Measurements from ENCODE around the gene FGF2. TPM values are rescaled to one million over a fixed set of nuclear protein-coding genes. Genes with fewer than 3 reads are reported as not detected.

The FGF2 gene
- total RNA-seq, 2 donors from 2014 or later: 12.5 to 18.5 TPM

DNA sequence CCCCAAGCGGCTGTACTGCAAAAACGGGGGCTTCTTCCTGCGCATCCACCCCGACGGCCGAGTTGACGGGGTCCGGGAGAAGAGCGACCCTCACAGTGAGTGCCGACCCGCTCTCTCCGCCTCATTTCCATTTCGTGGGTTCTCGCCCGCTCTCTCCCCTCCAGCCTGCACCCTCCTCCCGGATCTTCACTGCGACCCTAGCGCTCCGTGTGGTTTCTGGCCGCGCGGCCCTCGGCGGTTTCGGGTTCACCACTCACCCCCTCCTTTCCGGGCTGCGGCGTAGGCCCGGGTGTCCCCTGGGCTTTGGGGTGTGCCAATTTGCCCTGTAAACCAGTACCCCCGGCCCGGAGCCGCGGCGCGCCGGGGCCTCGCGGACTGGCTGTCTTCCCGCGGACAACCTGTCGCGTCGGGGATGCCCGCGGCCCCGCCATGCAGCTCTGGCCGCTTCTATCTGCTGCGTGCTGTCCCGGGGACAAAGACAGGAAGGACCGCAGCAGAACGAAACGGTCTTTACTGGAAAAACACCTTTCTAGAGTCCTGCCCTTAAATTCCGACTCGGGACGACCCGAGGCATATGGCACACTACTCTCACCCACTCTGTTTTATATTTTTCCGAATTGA is 737 bp downstream of the FGF2 start:
- WGBS, 2 experiments (ENCODE audit: insufficient coverage in 1 of 2, insufficient read length in 1 of 2): 0% methylated on average over 24 to 57 of the region's 57 CpGs
- no peaks in the 10 kb centered on the region for H3K9me3 ChIP-seq (ENCODE audit: control insufficient read depth, low read length)
- H3K27ac Mint-ChIP-seq: peak overlapping the region; percentile 91
- peak; percentile 73 for DNase-seq
- peak overlapping the region; percentile 47 for H3K27ac ChIP-seq (ENCODE audit: low read depth, low read length)
- peaks cover 16% of the 10 kb centered on the region for H3K4me1 Mint-ChIP-seq
- peaks cover 37% of the 10 kb centered on the region for H3K27me3 ChIP-seq (ENCODE audit: control insufficient read depth, insufficient read depth, low read length, poor library complexity, severe bottlenecking)
- peaks cover 16% of the 10 kb centered on the region for H3K27me3 Mint-ChIP-seq (ENCODE audit: insufficient read depth)
- no peaks in the 10 kb centered on the region for H3K4me1 ChIP-seq (ENCODE audit: control insufficient read depth, insufficient read depth, low read length)
- no peaks in the 10 kb centered on the region for H3K36me3 ChIP-seq (ENCODE audit: control insufficient read depth, insufficient read depth, low read length)
- H3K36me3 Mint-ChIP-seq (ENCODE audit: low read depth): no peaks in the 10 kb centered on the region
- H3K9me3 Mint-ChIP-seq: no peaks in the 10 kb centered on the region
- TF ChIP-seq CTCF (conservative IDR thresholded peaks at IDR 0.05): no peak
- peak overlapping the region; percentile 83 for H3K4me3 ChIP-seq (ENCODE audit: low read length)
- H3K9ac ChIP-seq (ENCODE audit: extremely low read depth, low read length, poor library complexity, severe bottlenecking): peak overlapping the region; percentile 36
- H3K4me3 Mint-ChIP-seq: peak overlapping the region; percentile 74

- H3K4me3 ChIP-seq (ENCODE audit: low read length): peak overlapping the region; percentile 83
- peak; percentile 89 for DNase-seq
- Mint-ChIP-seq H3K9me3 (no peaks in the 10 kb centered on the region), H3K4me3 (peak overlapping the region; percentile 74), H3K4me1 (peaks cover 16% of the 10 kb centered on the region), H3K27me3 (ENCODE audit: insufficient read depth) (peaks cover 16% of the 10 kb centered on the region), H3K27ac (peak overlapping the region; percentile 91), H3K36me3 (ENCODE audit: low read depth) (no peaks in the 10 kb centered on the region)
- H3K27me3 ChIP-seq (ENCODE audit: control insufficient read depth, insufficient read depth, low read length, poor library complexity, severe bottlenecking): peaks cover 37% of the 10 kb centered on the region
- peak; percentile 38 for TF ChIP-seq CTCF (conservative IDR thresholded peaks at IDR 0.05)
- H3K9me3 ChIP-seq (ENCODE audit: control insufficient read depth, low read length): no peaks in the 10 kb centered on the region
- H3K9ac ChIP-seq (ENCODE audit: extremely low read depth, low read length, poor library complexity, severe bottlenecking): peak overlapping the region; percentile 36
- WGBS, 2 experiments (ENCODE audit: insufficient coverage in 1 of 2, insufficient read length in 1 of 2): 2 to 5% methylated on average over 8 to 10 of the region's 10 CpGs
- no peaks in the 10 kb centered on the region for H3K36me3 ChIP-seq (ENCODE audit: control insufficient read depth, insufficient read depth, low read length)
- no peaks in the 10 kb centered on the region for H3K4me1 ChIP-seq (ENCODE audit: control insufficient read depth, insufficient read depth, low read length)
- H3K27ac ChIP-seq (ENCODE audit: low read depth, low read length): peak overlapping the region; percentile 47
Measured at GRCh38 chr4:122827879-122828601, 1.4 kb downstream of the FGF2 start.

GRCh38 chr4:122830426-122831095 is 3.9 kb downstream of the FGF2 start:
- DNase-seq: no peak
- Mint-ChIP-seq H3K4me3 (peak overlapping the region; percentile 13), H3K27ac (no peak overlapping the region), H3K4me1 (peaks cover 16% of the 10 kb centered on the region), H3K27me3 (ENCODE audit: insufficient read depth) (peaks cover 14% of the 10 kb centered on the region), H3K36me3 (ENCODE audit: low read depth) (no peaks in the 10 kb centered on the region), H3K9me3 (no peaks in the 10 kb centered on the region)
- WGBS, 2 experiments (ENCODE audit: insufficient coverage in 1 of 2, insufficient read length in 1 of 2): 51 to 78% methylated on average over 2 to 5 of the region's 5 CpGs
- Histone ChIP-seq H3K4me3 (ENCODE audit: low read length) (no peak overlapping the region), H3K27ac (ENCODE audit: low read depth, low read length) (no peak overlapping the region), H3K9ac (ENCODE audit: extremely low read depth, low read length, poor library complexity, severe bottlenecking) (no peak overlapping the region), H3K4me1 (ENCODE audit: control insufficient read depth, insufficient read depth, low read length) (no peaks in the 10 kb centered on the region), H3K9me3 (ENCODE audit: control insufficient read depth, low read length) (peaks cover 4% of the 10 kb centered on the region), H3K36me3 (ENCODE audit: control insufficient read depth, insufficient read depth, low read length) (no peaks in the 10 kb centered on the region), H3K27me3 (ENCODE audit: control insufficient read depth, insufficient read depth, low read length, poor library complexity, severe bottlenecking) (peaks cover 29% of the 10 kb centered on the region)
- no peak for TF ChIP-seq CTCF (conservative IDR thresholded peaks at IDR 0.05)

Measured in endodermal cell (in vitro differentiated cells).